Measurements from ENCODE around the gene HCN1.

GRCh38 chr5:45604092-45604491 lies 92.1 kb downstream of the HCN1 start:
- TF ChIP-seq CTCF (IDR thresholded peaks at IDR 0.05) (no peak), POLR2A (IDR thresholded peaks at IDR 0.05) (no peak), EP300 (IDR thresholded peaks at IDR 0.05) (no peak)
